ENCODE data around the gene SHANK1. TPM values are rescaled to one million over a fixed set of nuclear protein-coding genes. Genes with fewer than 3 reads are reported as not detected.

Gene SHANK1
- total and polyA plus RNA-seq, 2 of the 4 experiments (the other 2 are of a cell fraction), result 6.1 to 6.7 TPM

- ATAC-seq (ENCODE audit: low read depth) (no peak), DNase-seq (no peak)
- peak overlapping the region; percentile 75 for H4K91ac ChIP-seq (ENCODE audit: insufficient read depth, low read depth, low read length)
- H4K20me1 ChIP-seq (ENCODE audit: insufficient read depth, low read length), result 0 out of 2 replicates have a peak, but pooled peaks cover 6% of the 10 kb centered on the region
- peak overlapping the region; percentile 75 for H4K5ac ChIP-seq (ENCODE audit: low read depth, low read length)
- peak overlapping the region; percentile 95 for H2AK9ac ChIP-seq (replicated peaks; ENCODE audit: low read depth, low read length, poor library complexity)
- peak overlapping the region; percentile 87 to 93 for H4K8ac ChIP-seq (ENCODE audit: low read depth in 2 of 2, low read length in 2 of 2)
- H3K4me1 ChIP-seq (ENCODE audit: control insufficient read depth, insufficient read depth, low read length), result peaks cover 19% of the 10 kb centered on the region
- no peaks in the 10 kb centered on the region for H3K27me3 ChIP-seq (ENCODE audit: control insufficient read depth, insufficient read depth, low read length)
- H3K9me3 ChIP-seq (ENCODE audit: control insufficient read depth, insufficient read depth, low read length), result no peaks in the 10 kb centered on the region
- H2BK5ac ChIP-seq (ENCODE audit: low read depth, low read length, poor library complexity, severe bottlenecking), result peak overlapping the region; percentile 81
- H3K4ac ChIP-seq (ENCODE audit: low read depth, low read length), result peak overlapping the region; percentile 42
- H3K9ac ChIP-seq (ENCODE audit: low read depth, low read length), result peak overlapping the region; percentile 79
- TF ChIP-seq SMC3 (IDR thresholded peaks at IDR 0.05; ENCODE audit: low read depth, low read length), result no peak; the same call in 1 of the 2 replicates
- no peak for TF ChIP-seq MAFK (IDR thresholded peaks at IDR 0.05; ENCODE audit: low read depth, low read length)
- TF ChIP-seq RCOR1 (IDR thresholded peaks at IDR 0.05; ENCODE audit: insufficient replicate concordance, low read length), result no peak
- TF ChIP-seq MXI1 (IDR thresholded peaks at IDR 0.05; ENCODE audit: borderline replicate concordance, low read depth, low read length), result peak; percentile 90; the same call in 1 of the 2 replicates
- no peak for TF ChIP-seq NFE2L2 (IDR thresholded peaks at IDR 0.05; ENCODE audit: low read depth, low read length)
- peak; percentile 71 for TF ChIP-seq BHLHE40 (IDR thresholded peaks at IDR 0.05; ENCODE audit: low read depth, low read length)
- no peak for TF ChIP-seq CEBPB (IDR thresholded peaks at IDR 0.05; ENCODE audit: low read depth, low read length)
- TF ChIP-seq POLR2A (IDR thresholded peaks at IDR 0.05; ENCODE audit: low read depth, low read length), result 0 out of 2 replicates have a peak, but pooled peaks have one; percentile 25
- H3K4me2 ChIP-seq (ENCODE audit: low read depth, low read length), result peak overlapping the region; percentile 82
- BruUV-seq (replicated peaks), result no TSS peak
- peaks cover 2% of the 10 kb centered on the region for H3K36me3 ChIP-seq (ENCODE audit: control insufficient read depth, insufficient read depth, low read length)
- in situ Hi-C loops (cut with MboI; ENCODE audit: low sequenced_read_pairs) (loop anchor here (5.0 kb wide), 1 partner anchor 347 kb away; the partner anchor contains the start of gene NR1H2), intact Hi-C loops (cut with micrococcal nuclease) (loop anchor here (1.0 to 10.0 kb wide), 4 partner anchors 59 to 381 kb away; partner anchors contain the start of genes CTU1 and JOSD2), dilution Hi-C loops (cut with HindIII; ENCODE audit: low sequenced_read_pairs, unreplicated experiment) (no loop called here)
- peak overlapping the region; percentile 63 for H3K4me3 ChIP-seq (ENCODE audit: insufficient read depth, low read depth, low read length)
- CTCF ChIA-PET, result interaction anchor here (0.6 to 1.6 kb wide), 8 partner anchors 11 to 388 kb away, joined by 3 to 9 read pairs (median 4); partner anchors contain the start of gene JOSD2
- peaks cover 18 to 44% of the 10 kb centered on the region in 2 experiments for H3K79me1 ChIP-seq (ENCODE audit: low read depth in 1 of 2, low read length in 2 of 2)
- H3K18ac ChIP-seq (ENCODE audit: low read depth, low read length), result peak overlapping the region; percentile 16
- H2BK15ac ChIP-seq (ENCODE audit: low read depth, low read length), result 0 out of 3 replicates have a peak overlapping the region, but pooled peaks have one; percentile 12
- peaks cover 32% of the 10 kb centered on the region for H3K9me1 ChIP-seq (ENCODE audit: insufficient read depth, low read length)
- 0% methylated on average over 10 of the region's 31 CpGs; no CpG with 5 or more reads in 1 of the 2 experiments for WGBS, 2 experiments (ENCODE audit: extremely low coverage in 2 of 2, insufficient read length in 1 of 2)
- H2BK20ac ChIP-seq (ENCODE audit: low read depth, low read length), result no peak overlapping the region
- H2AK5ac ChIP-seq (ENCODE audit: low read depth, low read length), result peak overlapping the region; percentile 38
- peak overlapping the region; percentile 37 for H3K56ac ChIP-seq (ENCODE audit: extremely low read depth, insufficient read depth, low read length)
- peak overlapping the region; percentile 76 for H3K14ac ChIP-seq (replicated peaks; ENCODE audit: low read depth, low read length)
- H3K27ac ChIP-seq (ENCODE audit: insufficient read depth, low read length), result peak overlapping the region; percentile 87
- H2BK120ac ChIP-seq (ENCODE audit: low read depth, low read length), result no peak overlapping the region
- H3K23ac ChIP-seq (ENCODE audit: low read depth, low read length), result peak overlapping the region; percentile 71
- H2AFZ ChIP-seq (replicated peaks; ENCODE audit: low read length, poor library complexity), result peak overlapping the region; percentile 96
- POLR2A ChIA-PET (ENCODE audit: unreplicated experiment), result interaction anchor here (0.5 kb wide), 1 partner anchor 29 kb away, joined by 3 read pairs; no protein-coding TSS in a partner anchor
Measured at GRCh38 chr19:50723735-50724521, 4.3 kb upstream of the SHANK1 start.
